GM19328 (cell line): ENCODE results near the gene FAM120B.
"Not testable (repeated sequence)": the region's sequence is repeated elsewhere in the genome, so short reads cannot be mapped to it uniquely, and the experiment has no call there.

Experiments used
- ATAC-seq: cut with Tn5 transposase; IDR thresholded peaks from one replicate; pipeline ENCODE4 v1.9.1; 2021; ENCODE audit warnings: mild to moderate bottlenecking, moderate library complexity; ENCODE audit not compliant: unreplicated experiment

The FAM120B gene

GRCh38 chr6:170296746-170297575, 9.6 kb upstream of the FAM120B start:
- no peak for ATAC-seq

- no peak for ATAC-seq
Observed at GRCh38 chr6:170297576-170298330, 8.8 kb upstream of the FAM120B start.

- no peak for ATAC-seq
Observed at GRCh38 chr6:170298688-170299087, 7.9 kb upstream of the FAM120B start.

- ATAC-seq, result no peak
Observed at GRCh38 chr6:170301184-170301583, 5.4 kb upstream of the FAM120B start.

- no peak for ATAC-seq
Observed at GRCh38 chr6:170305805-170306323, 694 bp upstream of the FAM120B start.

GRCh38 chr6:170307080-170307545, 555 bp downstream of the FAM120B start:
- ATAC-seq, result no peak

GRCh38 chr6:170308761-170309160, 2.2 kb downstream of the FAM120B start:
- no peak for ATAC-seq

- no peak for ATAC-seq
Observed at GRCh38 chr6:170311696-170312095, 5.1 kb downstream of the FAM120B start.

- no peak for ATAC-seq
Observed at GRCh38 chr6:170312876-170313275, 6.3 kb downstream of the FAM120B start.

- no peak for ATAC-seq
Observed at GRCh38 chr6:170313716-170314295, 7.2 kb downstream of the FAM120B start.

GRCh38 chr6:170314983-170315382, 8.4 kb downstream of the FAM120B start:
- ATAC-seq, result no peak

GRCh38 chr6:170316071-170316470, 9.5 kb downstream of the FAM120B start:
- no peak for ATAC-seq

GRCh38 chr6:170317076-170317475, 10.5 kb downstream of the FAM120B start:
- no peak for ATAC-seq

GRCh38 chr6:170317718-170318117, 11.2 kb downstream of the FAM120B start:
- ATAC-seq, result no peak

GRCh38 chr6:170329321-170329720, 22.8 kb downstream of the FAM120B start:
- ATAC-seq, result no peak

- ATAC-seq, result not testable (repeated sequence)
Observed at GRCh38 chr6:170335199-170335598, 28.6 kb downstream of the FAM120B start.

- no peak for ATAC-seq
Observed at GRCh38 chr6:170344631-170345576, 38.3 kb downstream of the FAM120B start.

GRCh38 chr6:170345662-170346061, 39.1 kb downstream of the FAM120B start:
- ATAC-seq, result no peak

GRCh38 chr6:170346649-170347048, 40.1 kb downstream of the FAM120B start:
- no peak for ATAC-seq

GRCh38 chr6:170347091-170347490, 40.5 kb downstream of the FAM120B start:
- no peak for ATAC-seq
